GM19438 (cell line): ENCODE data around the gene RPL7L1.
A peak's percentile ranks its signal among the peaks of the same experiment; 100 is the strongest.
"Not testable (repeated sequence)": the region's sequence is repeated elsewhere in the genome, so short reads cannot be mapped to it uniquely, and the experiment has no call there.

Experiments used
- ATAC-seq: cut with Tn5 transposase; IDR thresholded peaks from one replicate; pipeline ENCODE4 v1.9.1; 2021; ENCODE audit warnings: low read depth; ENCODE audit not compliant: unreplicated experiment

RPL7L1 gene

DNA sequence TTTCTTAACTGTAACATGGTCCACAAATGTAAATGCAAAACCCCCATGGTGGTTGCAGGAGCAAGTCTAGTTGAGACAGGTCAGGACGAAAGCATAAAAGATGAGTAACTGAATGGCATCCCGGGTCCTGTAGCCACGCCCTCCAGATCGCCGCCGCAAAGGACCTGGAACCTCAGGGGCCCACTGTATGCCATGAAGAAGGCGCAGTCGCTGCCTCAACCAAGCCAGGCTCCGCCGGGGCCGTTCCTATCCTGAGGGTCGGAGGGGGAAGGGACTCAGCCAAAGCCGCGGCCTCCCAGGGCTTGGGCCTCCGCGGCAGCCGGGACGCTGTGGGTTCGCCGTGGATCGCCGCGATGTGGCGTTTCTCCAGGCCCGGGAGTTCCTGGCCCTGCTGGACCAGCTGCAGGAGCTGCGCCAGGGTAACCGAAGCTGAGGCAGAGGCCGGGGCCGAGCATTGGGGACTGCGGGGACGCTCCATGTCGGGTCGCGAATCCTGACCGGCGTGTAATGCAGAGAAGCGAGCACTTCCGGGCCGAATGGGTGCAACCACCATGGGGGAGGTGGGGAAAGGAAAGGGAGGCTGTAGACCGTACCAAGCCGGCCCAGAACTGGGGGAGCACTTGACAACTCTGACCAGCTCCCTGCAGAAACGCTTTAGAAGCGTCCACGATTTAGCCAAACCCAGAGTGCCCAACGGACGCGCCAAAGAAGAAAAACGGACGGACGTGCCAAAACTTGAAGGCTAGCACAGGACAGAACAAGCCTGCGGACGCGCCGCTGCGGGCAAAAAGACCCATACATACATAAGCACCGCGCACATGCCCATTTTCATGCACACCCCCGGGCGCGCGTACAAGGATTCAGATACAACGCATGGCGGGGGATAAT is 11.1 kb downstream of the RPL7L1 start:
- ATAC-seq: peak; percentile 90

DNA sequence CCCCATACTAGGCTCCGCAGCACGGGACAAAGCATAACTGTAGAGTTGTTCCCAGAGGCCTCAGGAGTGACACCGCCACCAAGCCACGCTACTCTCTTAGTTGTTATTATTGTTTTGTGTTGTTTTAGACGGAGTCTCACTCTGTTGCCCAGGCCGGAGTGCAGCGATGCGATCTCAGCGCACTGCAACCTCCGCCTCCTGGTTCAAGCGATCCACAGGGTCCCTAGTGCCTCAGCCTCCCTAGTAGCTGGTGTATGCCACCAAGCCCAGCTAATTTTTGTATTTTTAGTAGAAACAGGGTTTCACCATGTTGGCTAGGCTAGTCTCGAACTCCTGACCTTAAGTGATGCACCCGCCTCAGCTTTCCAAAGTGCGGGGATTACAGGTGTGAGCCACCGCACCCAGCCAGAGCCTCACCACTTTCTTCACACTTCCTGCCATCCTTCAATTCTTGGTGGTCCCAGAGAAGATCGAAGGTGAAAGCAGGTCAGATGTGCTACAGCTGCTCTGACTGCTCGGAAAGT is 11.8 kb downstream of the RPL7L1 start:
- ATAC-seq: no peak

DNA sequence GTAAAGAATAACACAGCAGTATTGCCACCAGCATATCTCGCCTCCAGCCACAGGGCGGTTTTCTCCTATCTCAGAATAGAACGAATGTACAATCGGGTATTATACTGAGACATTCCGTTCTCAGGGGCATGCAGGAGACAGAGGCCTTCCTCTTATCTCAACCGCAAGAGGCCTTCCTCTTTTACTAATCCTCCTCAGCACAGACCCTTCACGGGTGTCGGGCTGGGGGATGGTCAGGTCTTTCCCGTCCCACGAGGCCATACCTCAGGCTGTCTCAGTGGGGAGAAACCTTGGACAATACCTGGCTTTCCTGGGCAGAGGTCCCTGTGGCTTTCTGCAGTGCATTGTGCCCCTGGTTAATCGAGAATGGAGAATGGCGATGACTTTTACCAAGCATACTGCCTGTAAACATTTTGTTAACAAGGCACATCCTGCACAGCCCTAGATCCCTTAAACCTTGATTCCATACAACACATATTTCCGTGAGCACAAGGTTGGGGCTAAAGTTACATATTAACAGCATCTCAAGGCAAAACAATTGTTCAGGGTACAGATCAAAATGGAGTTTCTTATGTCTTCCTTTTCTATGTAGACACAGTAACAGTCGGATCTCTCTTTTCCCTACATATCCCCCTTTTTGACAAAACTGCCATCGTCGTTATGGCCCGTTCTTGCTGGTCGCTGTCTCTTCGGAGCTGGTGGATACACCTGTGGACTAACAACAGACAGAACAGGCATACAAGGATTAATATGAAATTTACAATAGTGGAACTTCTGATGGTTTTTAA is 14.8 kb downstream of the RPL7L1 start:
- ATAC-seq: not testable (repeated sequence)

DNA sequence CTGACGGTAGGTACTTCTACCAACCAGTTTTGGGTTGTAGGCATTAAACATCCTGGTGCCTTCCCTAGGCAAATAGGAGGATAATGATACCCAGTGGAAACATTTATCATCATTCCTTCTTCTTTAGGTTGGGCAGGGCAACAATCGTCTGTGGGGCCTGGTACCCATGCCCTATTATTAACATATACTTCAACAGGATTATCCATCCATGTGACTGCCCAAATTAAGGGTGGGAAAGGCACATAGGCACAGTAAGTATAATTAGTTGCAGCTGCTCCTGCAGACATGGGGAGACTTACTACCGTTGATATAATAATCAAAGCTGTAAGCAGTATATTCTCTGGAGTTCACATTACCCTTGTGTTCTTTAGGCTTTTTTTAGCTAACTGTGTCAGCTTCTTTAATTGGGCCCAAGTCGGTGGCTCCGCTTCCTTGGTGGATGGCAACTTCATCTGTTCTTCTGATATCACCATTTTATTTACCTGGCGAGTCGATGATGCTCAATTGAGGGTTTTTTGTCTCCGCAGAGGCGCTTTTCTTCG is 16.8 kb downstream of the RPL7L1 start:
- no peak for ATAC-seq

DNA sequence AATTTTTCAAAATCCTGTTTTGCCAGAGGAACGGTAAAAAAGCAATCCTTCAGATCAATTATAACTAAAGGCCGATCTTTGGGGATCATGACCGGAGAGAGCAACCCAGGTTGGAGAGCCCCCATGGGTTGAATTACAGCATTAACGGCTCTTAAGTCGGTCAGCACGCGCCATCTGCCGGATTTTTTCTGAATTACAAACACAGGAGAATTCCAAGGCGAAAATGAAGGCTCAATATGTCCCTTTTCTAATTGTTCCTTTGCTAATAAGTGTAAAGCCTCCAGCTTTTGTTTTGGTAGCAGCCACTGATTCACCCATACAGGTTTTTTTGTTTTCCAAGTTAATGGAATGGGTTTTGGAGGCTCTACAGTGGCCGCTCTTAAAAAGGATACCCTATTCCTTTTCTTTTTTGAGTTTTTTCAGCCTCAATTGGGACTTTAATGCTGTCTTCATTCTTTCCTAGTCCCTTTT is 19.5 kb downstream of the RPL7L1 start:
- no peak for ATAC-seq

DNA sequence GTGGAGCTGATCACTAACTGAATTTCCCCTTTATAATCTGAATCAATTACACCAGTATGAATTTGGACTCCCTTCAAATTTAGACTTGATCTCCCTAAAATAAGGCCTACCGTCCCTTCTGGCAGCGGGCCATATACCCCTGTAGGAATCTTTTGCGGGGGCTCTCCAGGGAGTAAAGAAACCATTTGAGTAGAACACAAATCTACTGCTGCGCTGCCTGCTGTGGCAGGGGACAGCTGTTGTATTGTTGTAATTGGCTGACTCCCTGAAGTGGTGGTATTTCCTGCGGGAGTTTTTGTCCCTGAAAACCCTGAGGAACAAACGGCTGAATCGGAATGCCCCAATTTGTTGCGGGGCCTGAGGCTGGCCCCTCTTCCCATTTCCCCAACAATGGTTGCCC is 20.5 kb downstream of the RPL7L1 start:
- no peak for ATAC-seq

DNA sequence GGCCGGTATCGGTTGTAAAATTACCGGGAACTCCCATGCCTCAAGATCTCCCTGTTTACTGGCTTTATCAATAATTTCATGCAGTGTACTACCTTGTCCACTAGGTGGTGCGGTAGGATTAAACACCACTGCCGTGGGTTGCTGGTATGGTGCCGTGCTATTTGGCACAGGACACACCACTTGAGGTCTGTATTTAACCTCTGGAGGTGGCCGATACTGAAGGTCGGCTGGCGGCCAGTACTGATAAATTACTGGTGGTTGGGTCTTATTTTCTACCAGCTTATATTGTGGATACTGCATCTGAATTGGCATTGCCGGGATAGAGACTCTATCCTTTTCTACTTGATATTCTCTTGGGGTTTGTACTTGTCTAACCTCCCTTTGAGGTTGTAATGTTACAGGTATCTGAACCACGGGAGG is 22.1 kb downstream of the RPL7L1 start:
- peak; percentile 60 for ATAC-seq

DNA sequence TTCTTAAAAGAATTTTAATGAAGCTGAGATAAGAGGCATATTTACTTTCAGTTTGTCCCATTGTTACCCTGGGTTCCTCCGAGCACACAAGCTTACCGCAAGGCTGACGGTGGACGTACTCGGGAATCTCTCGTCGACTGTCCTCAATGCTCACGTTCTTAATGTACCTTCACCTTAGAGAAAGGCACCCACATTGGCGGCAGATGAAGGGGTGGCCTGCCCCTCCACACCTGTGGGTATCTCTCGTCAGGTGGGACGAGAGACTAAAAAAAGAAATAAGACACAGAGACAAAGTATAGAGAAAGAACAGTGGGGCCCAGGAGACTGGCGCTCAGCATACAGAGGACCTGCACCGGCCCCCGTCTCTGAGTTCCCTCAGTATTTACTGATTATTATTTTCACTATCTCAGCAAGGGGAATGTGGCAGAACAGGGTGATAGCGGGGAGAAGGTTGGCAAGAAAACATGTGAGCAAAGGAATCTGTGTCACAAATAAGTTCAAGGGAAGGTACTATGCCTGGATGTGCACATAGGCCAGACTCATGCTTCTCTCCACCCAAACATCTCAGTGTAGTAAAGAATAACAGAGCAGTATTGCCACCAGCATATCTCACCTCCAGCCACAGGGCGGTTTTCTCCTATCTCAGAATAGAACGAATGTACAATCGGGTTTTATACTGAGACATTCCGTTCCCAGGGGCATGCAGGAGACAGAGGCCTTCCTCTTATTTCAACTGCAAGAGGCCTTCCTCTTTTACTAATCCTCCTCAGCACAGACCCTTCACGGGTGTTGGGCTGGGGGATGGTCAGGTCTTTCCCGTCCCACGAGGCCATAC is 23.2 kb downstream of the RPL7L1 start:
- ATAC-seq: not testable (repeated sequence)

DNA sequence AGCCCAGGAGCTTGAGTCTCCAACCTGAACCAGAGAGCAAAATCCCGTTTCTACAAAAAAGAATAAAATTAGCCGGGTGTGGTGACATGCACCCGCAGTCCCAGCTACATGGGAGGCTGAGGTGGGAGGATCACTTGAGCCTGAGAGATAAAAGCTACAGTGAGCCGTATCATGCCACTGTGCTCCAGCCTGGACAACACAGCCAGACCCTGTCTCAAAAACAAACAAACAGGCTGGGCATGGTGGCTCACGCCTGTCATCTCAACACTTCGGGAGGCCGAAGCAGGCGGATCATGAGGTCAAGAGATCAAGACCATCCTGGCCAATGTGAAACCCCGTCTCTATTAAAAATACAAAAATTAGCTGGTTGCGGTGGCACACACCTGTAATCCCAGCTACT is 25.1 kb downstream of the RPL7L1 start:
- ATAC-seq: no peak

DNA sequence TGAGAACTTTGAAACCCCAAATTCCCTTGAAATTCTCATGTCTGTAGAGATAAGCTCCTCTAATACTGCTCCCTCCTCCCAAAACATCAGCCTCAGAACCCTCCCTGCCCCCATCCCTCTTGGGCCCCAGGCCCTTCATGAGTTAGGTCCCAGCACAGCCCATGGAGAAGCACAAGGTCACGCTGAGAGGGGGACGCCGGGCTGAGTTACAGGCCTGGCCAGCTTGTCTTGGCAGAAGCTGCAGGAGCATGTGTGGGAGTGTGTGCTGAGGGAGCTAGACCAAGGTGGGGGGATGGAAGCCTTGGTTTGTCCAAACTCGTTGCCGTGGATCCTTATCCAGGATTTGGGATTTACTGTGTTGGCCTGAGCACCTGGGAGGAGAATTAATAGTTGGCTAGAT is 27.9 kb downstream of the RPL7L1 start:
- no peak for ATAC-seq

DNA sequence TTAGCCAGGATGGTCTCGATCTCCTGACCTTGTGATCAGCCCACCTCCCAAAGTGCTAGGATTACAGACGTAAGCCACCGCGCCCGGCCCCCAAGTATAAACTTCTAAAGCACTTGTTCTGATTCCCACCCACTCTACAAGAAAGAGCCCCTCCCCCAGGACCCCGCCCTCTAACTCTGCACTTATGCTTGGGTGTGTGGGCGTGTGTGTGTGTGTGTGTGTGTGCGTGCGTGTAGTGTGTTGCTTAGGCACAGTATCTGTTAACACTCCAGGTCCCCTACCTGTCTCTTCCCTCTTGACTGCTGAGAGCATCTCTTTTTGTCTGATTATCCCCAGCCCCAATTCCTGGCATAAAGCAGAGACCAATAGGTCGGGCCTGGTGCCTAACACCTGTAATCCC is 30.4 kb downstream of the RPL7L1 start:
- no peak for ATAC-seq

DNA sequence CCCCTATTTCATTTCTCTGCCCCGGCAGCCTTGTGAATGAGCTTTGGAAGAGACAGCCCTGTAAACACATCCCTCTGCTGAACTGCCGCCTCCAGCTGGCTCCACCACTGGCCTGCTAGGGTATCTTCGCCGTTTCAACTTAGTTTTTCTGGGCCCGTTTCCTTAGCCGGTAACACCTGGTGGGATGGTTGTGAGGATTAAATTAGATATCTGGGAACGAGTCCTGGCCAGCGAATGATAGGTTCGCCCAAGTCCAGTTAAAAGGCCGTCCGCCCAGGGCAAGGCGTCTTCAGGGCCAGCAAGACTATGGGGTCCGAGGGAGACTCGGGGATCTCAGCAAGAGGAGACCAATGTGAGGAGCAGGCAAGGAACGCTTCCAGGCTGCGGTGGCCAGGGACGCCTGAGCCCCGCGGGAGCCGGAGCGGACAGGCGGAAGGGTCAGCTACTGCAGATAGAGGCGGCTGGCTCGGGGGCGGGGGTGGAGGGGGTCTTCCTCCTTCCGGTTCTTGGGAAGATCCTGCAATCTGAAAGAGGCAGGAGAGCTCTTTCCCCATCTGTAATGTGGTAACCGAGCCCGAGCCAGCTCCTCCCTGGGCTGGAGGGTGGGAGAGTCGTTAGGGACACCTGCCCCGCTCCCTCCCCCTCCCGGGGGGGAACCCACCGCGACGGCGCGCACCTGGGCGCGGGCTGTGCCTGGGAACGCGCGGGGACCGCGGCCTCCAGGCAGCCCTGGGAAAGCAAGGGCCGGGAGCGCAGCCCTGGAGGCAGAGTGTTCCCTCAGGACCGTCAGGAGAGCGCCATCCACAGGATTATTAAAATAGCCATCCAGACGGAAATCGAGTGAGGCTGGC is 32.0 kb downstream of the RPL7L1 start:
- no peak for ATAC-seq

DNA sequence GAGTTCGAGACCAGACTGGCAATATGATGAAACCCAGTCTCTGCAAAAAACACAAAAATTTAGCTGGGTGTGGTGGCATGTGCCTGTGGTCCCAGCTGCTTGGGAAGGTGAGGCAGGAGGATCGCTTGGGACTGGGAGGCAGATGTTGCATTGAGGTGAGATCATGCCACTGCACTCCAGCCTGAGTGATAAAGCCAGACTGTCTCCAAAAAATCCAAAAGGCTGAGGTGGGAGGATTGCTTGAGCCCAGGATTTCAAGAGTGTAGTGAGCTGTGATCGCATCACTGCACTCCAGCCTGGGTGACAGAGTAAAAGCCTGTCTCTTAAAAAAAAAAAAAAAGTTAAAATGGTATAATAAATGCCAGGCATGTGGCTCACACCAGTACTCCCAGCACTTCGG is 35.1 kb downstream of the RPL7L1 start:
- no peak for ATAC-seq

DNA sequence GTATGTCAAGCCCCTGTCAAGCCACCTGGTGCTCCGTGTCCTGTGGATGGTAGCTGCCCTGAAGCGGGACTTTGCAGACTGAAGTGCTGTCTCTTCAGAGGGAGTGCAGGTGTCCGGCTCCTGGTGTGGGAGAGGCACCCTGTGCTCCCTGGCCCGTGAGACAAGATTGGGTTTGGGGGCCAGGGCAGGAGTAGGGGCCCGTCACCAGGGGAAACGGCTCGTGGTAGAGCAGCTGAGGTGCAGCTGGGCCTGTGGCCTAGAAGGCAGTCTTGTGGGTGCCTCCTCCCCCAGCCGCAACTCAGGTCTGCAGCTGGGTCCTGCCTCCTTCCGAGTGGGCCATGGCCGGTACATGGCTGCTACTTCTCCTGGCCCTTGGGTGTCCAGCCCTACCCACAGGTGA is 36.3 kb downstream of the RPL7L1 start, which contains the start of gene PTCRA:
PTCRA (plus strand) TSS at position 322 of the 400 bp plus-strand sequence; CDS start at position 339, 17 bp downstream.
- ATAC-seq: no peak

DNA sequence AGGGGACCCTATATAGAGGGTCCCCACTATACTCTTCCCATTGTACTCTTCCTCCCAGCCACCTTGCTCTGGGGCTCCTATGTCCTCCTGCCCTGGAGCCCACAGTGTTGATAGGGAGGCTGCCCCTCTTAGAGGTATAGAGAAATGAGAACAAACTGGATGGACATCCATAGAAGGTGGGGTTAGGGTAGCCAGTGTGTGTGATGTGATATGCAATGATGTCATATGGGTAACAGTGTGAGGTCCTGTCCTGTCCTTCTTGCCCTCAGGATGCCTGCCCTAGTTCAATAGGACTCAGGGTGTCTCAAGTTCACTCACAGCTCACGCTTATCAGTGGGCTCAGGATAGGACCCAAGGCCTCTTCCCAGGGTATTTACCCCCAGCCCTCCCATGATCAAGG is 36.9 kb downstream of the RPL7L1 start:
- ATAC-seq: no peak

DNA sequence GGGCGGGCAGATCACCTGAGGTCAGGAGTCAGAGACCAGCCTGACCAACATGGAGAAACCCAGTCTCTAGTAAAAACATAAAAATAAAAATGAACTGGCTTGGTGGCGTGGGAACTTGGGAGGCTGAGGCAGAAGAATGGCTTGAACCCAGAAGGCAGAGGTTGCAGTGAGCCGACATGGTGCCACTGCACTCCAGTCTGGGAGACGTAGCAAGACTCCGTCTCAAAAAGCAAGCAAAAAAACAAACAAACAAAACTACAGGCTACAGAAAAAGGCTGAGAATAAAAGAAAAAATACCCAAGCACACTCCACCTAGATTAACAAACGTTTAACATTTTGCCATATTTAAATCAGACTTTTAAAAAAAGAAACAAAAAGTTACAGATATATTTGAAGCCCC is 42.4 kb downstream of the RPL7L1 start:
- ATAC-seq: no peak

DNA sequence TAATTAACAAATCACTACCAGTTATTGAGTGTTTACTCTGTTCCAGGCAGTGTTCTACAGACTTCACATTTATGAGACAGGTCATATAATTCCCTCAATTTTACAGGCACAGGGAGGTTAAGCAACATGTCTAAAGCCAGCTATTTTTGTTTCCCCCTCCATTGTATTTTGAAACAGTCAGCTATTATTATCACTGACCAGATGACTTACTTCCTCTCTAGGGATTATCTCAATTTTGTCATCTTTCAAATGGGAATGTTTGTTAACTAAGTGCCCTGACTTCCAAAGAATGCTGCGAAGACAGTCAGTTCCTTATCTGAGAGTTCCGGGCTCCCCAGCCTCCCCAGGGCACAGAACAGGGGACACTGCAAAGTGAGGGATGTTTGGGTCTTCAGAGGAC is 44.2 kb downstream of the RPL7L1 start:
- ATAC-seq: no peak

DNA sequence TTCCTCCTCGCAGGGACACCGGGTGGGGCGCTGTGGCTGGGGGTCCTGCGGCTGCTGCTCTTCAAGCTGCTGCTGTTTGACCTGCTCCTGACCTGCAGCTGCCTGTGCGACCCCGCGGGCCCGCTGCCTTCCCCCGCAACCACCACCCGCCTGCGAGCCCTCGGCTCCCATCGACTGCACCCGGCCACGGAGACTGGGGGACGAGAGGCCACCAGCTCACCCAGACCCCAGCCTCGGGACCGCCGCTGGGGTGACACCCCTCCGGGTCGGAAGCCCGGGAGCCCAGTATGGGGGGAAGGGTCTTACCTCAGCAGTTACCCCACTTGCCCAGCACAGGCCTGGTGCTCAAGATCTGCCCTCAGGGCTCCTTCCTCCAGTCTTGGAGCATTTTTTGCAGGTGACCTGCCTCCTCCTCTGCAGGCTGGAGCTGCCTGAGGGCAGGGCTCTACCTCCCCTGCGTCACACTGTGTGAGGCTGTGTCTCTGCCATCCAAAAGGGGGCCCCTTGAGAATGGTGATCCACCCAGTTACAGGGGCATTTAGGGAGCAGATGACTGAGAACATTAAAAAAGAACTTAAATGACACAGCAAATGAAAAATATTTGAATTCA is 45.9 kb downstream of the RPL7L1 start:
- ATAC-seq: no peak
